DND-41 (cell line): Measurements from ENCODE around the gene NDE1.
"Not testable (repeated sequence)": the region's sequence is repeated elsewhere in the genome, so short reads cannot be mapped to it uniquely, and the experiment has no call there.

Experiments used
- ATAC-seq: fragments of 200-7000 bp; cut with Tn5 transposase; 3 replicates; pipeline ENCODE4 v1.9.1; 2021; ENCODE audit warnings: low read depth; ENCODE audit not compliant: insufficient read depth
- DNase-seq: peaks from one replicate; pipeline ENCODE4 v3.0.0-alpha.2; 2020
- H2AFZ ChIP-seq: 2 replicates; pipeline ENCODE4 v1.6.0; 2012; ENCODE audit warnings: low read depth, low read length
- H3K27ac ChIP-seq: 2 replicates; pipeline ENCODE4 v1.5.1; 2012; ENCODE audit warnings: low read length, inconsistent platforms
- H3K27me3 ChIP-seq: fragments of 200-600 bp; sonication (generic); 2 replicates; pipeline ENCODE4 v1.6.0; 2012; ENCODE audit warnings: low read length, mild to moderate bottlenecking, inconsistent platforms; ENCODE audit not compliant: insufficient read depth, poor library complexity
- H3K36me3 ChIP-seq: 2 replicates; pipeline ENCODE4 v1.5.1; 2012; ENCODE audit warnings: low read length, inconsistent platforms; ENCODE audit not compliant: insufficient read depth
- H3K4me1 ChIP-seq: 2 replicates; pipeline ENCODE4 v1.5.1; 2012; ENCODE audit warnings: mild to moderate bottlenecking, low read length; ENCODE audit not compliant: insufficient read depth
- H3K4me2 ChIP-seq: 2 replicates; pipeline ENCODE4 v1.6.0; 2012; ENCODE audit warnings: mild to moderate bottlenecking, moderate library complexity, low read length, inconsistent platforms; ENCODE audit not compliant: insufficient read depth
- H3K4me3 ChIP-seq, 2 experiments: fragments of 200-600 bp in 1 of 2; shearing (Covaris generic) in 1 of 2; 2 replicates each; pipeline ENCODE4 v1.5.1; 2012 to 2016; ENCODE audit warnings: inconsistent platforms in 2 of 2, low read length in 2 of 2, mild to moderate bottlenecking in 2 of 2, low read depth in 1 of 2, moderate library complexity in 1 of 2
- H3K79me2 ChIP-seq: 2 replicates; pipeline ENCODE4 v1.6.0; 2012; ENCODE audit warnings: low read length, inconsistent platforms; ENCODE audit not compliant: insufficient read depth
- H3K9ac ChIP-seq: 2 replicates; pipeline ENCODE4 v1.6.0; 2012; ENCODE audit warnings: low read depth, mild to moderate bottlenecking, inconsistent platforms, low read length, moderate library complexity
- H3K9me3 ChIP-seq: 2 replicates; pipeline ENCODE4 v1.5.1; 2012; ENCODE audit warnings: low read length, moderate library complexity, mild to moderate bottlenecking, inconsistent platforms; ENCODE audit not compliant: insufficient read depth, severe bottlenecking
- H4K20me1 ChIP-seq: 2 replicates; pipeline ENCODE4 v1.6.0; 2012; ENCODE audit warnings: low read length; ENCODE audit not compliant: insufficient read depth
- EZH2 ChIP-seq: IDR thresholded peaks from 3 replicates; pipeline ENCODE4 v1.6.1; 2012; ENCODE audit warnings: borderline replicate concordance, low read depth, mild to moderate bottlenecking, moderate library complexity, low read length, inconsistent platforms; ENCODE audit not compliant: severe bottlenecking
- TF ChIP-seq, protein P1 (sequence below): IDR thresholded peaks from 2 replicates; pipeline ENCODE4 v1.5.1; 2012; ENCODE audit warnings: borderline replicate concordance, low read length, moderate library complexity, mild to moderate bottlenecking; ENCODE audit not compliant: poor library complexity, severe bottlenecking; ENCODE audit errors: extremely low read depth

NDE1 gene

DNA sequence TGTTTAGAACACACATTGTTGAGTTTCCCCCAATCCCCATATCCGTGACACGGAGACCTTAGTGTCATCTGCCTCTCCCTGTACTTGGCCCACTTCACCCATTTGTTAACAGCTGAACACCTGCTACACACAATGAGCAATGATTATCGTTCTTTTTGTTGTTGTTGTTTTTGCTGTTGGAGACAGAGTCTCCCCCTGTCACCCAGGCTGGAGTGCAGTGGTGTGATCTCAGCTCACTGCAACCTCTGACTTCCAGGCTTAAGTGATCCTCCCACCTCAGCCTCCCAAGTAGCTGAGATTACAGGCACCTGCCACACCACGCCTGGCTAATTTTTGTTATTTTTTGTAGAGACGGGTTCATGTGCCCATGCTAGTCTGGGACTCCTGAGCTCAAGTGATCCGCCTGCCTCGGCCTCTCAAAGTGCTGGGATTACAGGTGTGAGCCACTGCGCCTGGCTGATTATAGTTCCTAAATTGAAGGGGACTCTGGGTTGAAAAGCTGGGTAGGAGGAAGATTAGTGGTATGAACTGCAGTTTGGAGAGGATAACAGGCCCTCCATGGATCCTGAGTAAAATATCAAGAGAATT is 21.6 kb downstream of the NDE1 start:
- H3K4me2 ChIP-seq, result no peak overlapping the region; the same call in 1 of the 2 replicates
- ATAC-seq (no peak), DNase-seq (no peak)
- H2AFZ ChIP-seq, result no peak overlapping the region
- peaks cover 79% of the 10 kb centered on the region for H3K36me3 ChIP-seq
- H3K9me3 ChIP-seq, result no peaks in the 10 kb centered on the region
- TF ChIP-seq, protein P1, sequence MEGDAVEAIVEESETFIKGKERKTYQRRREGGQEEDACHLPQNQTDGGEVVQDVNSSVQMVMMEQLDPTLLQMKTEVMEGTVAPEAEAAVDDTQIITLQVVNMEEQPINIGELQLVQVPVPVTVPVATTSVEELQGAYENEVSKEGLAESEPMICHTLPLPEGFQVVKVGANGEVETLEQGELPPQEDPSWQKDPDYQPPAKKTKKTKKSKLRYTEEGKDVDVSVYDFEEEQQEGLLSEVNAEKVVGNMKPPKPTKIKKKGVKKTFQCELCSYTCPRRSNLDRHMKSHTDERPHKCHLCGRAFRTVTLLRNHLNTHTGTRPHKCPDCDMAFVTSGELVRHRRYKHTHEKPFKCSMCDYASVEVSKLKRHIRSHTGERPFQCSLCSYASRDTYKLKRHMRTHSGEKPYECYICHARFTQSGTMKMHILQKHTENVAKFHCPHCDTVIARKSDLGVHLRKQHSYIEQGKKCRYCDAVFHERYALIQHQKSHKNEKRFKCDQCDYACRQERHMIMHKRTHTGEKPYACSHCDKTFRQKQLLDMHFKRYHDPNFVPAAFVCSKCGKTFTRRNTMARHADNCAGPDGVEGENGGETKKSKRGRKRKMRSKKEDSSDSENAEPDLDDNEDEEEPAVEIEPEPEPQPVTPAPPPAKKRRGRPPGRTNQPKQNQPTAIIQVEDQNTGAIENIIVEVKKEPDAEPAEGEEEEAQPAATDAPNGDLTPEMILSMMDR, result no peak
- no peak for TF ChIP-seq EZH2
- H3K4me3 ChIP-seq, result no peak overlapping the region
- H3K9ac ChIP-seq, result peak overlapping the region; percentile 55
- peaks cover 50% of the 10 kb centered on the region for H3K79me2 ChIP-seq
- peaks cover 40% of the 10 kb centered on the region for H3K4me1 ChIP-seq
- no peaks in the 10 kb centered on the region for H4K20me1 ChIP-seq
- H3K27me3 ChIP-seq, result no peaks in the 10 kb centered on the region
- peak overlapping the region; percentile 84 for H3K27ac ChIP-seq

DNA sequence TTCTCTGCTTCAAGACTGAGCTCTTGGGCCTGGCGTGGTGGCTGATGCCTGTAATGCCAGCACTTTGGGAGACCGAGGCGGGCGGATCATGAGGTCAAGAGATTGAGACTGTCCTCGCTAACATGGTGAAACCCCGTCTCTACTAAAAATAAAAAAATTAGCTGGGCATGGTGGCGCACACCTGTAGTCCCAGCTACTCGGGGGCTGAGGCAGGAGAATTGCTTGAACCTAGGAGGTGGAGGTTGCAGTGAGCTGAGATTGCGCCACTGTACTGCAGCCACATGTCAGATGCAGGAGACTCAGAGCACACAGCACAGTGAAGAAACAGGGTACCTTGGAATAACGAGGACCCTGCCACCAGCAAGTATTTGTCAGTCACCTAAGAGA is 22.1 kb downstream of the NDE1 start:
- not testable (repeated sequence) for H3K27me3 ChIP-seq, DNase-seq, H2AFZ ChIP-seq, H3K4me3 ChIP-seq, ATAC-seq, H3K9me3 ChIP-seq, H4K20me1 ChIP-seq
- peaks cover 40% of the 10 kb centered on the region for H3K4me1 ChIP-seq
- H3K27ac ChIP-seq, result peak overlapping the region; percentile 84
- peak overlapping the region; percentile 48 for H3K4me2 ChIP-seq
- peaks cover 79% of the 10 kb centered on the region for H3K36me3 ChIP-seq
- H3K79me2 ChIP-seq, result peaks cover 50% of the 10 kb centered on the region
- peak overlapping the region; percentile 55 for H3K9ac ChIP-seq

DNA sequence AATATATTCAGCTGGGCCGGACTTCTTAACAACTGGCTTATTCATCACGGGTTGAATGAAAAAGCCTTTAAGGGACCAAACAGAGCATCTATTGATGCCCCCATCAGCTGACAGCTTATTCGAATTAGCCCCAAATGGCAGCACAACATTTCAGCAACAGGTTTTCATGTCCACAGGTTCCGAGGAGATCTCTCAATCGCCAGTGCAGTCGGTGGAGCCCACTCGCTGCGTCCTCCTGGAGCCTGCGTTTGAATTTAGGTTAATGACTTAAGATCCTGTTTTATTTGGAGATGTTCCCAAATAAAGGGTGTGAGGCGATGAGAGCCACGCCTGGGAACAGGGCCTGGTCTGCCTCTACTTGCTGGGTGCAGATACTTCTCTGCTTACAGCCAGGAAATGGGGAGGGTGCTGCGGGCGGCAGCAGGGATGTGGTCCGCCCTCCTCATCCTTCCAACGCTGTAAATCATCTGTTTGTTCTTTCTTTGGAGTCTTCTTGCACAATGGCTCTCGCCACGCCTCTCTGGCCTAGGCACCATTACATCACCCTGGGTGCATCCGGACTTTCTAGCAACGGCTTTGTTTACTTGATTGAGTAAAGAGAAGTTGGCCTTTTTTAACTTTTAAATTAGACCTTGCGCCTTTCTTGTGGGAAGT is 22.6 kb downstream of the NDE1 start:
- peak overlapping the region; percentile 84 for H3K27ac ChIP-seq
- no peak for TF ChIP-seq EZH2
- TF ChIP-seq, protein P1, result no peak
- H2AFZ ChIP-seq, result peak overlapping the region; percentile 0; the same call in 1 of the 2 replicates
- peak overlapping the region; percentile 55 for H3K9ac ChIP-seq
- peak overlapping the region in 1 of 2 experiments; percentile 31; a peak in 1 of 4 replicates for H3K4me3 ChIP-seq
- H3K36me3 ChIP-seq, result peaks cover 79% of the 10 kb centered on the region
- H4K20me1 ChIP-seq, result no peaks in the 10 kb centered on the region
- peak; percentile 98 for ATAC-seq
- DNase-seq, result peak; percentile 89
- peaks cover 47% of the 10 kb centered on the region for H3K79me2 ChIP-seq
- H3K9me3 ChIP-seq, result no peaks in the 10 kb centered on the region
- H3K4me2 ChIP-seq, result peak overlapping the region; percentile 48
- H3K27me3 ChIP-seq, result no peaks in the 10 kb centered on the region
- H3K4me1 ChIP-seq, result peaks cover 40% of the 10 kb centered on the region

DNA sequence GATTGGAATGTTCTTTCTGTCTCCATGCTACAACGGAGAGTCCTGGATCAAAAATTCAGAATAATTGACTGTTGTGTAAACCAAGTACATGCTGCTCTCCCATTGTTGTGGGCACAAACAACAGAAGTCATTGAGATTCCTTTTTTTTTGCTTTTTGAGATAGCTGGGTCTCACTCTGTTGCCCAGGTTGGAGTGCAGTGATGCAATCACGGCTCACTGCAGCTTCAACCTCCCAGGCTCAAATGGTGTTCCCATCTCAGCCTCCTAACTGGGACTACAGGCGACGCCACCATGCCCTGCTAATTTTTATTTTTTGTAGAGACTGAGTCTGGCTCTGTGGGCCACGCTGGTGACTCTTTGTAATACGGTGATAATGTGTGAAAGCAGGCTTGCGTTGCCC is 24.5 kb downstream of the NDE1 start:
- no peak overlapping the region for H3K27ac ChIP-seq
- H3K4me3 ChIP-seq, result no peak overlapping the region
- peaks cover 82% of the 10 kb centered on the region for H3K36me3 ChIP-seq
- H2AFZ ChIP-seq, result no peak overlapping the region
- no peak for ATAC-seq
- H3K9me3 ChIP-seq, result no peaks in the 10 kb centered on the region
- H3K9ac ChIP-seq, result no peak overlapping the region
- H3K27me3 ChIP-seq, result no peaks in the 10 kb centered on the region
- TF ChIP-seq, protein P1, result no peak
- no peak for TF ChIP-seq EZH2
- peaks cover 43% of the 10 kb centered on the region for H3K79me2 ChIP-seq
- no peak for DNase-seq
- peaks cover 40% of the 10 kb centered on the region for H3K4me1 ChIP-seq
- H4K20me1 ChIP-seq, result no peaks in the 10 kb centered on the region
- no peak overlapping the region for H3K4me2 ChIP-seq
